ENCODE data around the gene FIG4. TPM values are rescaled to one million over a fixed set of nuclear protein-coding genes. Genes with fewer than 3 reads are reported as not detected.

Gene FIG4
- polyA plus RNA-seq, 1 donor from 2014 or later: 45.2 TPM

GRCh38 chr6:109787312-109787711 lies 96.2 kb downstream of the FIG4 start:
- no peaks in the 10 kb centered on the region for H3K9me3 Mint-ChIP-seq
- H3K27me3 Mint-ChIP-seq: no peaks in the 10 kb centered on the region
- H3K4me3 Mint-ChIP-seq: no peak overlapping the region
- H3K36me3 Mint-ChIP-seq: peaks cover 16% of the 10 kb centered on the region
- H3K4me1 Mint-ChIP-seq: no peaks in the 10 kb centered on the region
- no peak overlapping the region for H3K27ac Mint-ChIP-seq

- Mint-ChIP-seq H3K27me3 (no peaks in the 10 kb centered on the region), H3K27ac (no peak overlapping the region), H3K4me3 (no peak overlapping the region), H3K36me3 (peaks cover 16% of the 10 kb centered on the region), H3K9me3 (no peaks in the 10 kb centered on the region), H3K4me1 (peaks cover 0 to 6% (median under 1%) of the 10 kb centered on the region in 3 donors)
Measured at GRCh38 chr6:109788687-109789086, 97.6 kb downstream of the FIG4 start.

GRCh38 chr6:109790131-109790530 lies 99.0 kb downstream of the FIG4 start:
- Mint-ChIP-seq H3K36me3 (peaks cover 16% of the 10 kb centered on the region), H3K27ac (peak overlapping the region in 1 of 3 donors; percentile 83), H3K27me3 (no peaks in the 10 kb centered on the region), H3K9me3 (no peaks in the 10 kb centered on the region), H3K4me1 (peaks cover 10 to 19% (median 13%) of the 10 kb centered on the region in 3 donors), H3K4me3 (no peak overlapping the region)

- H3K36me3 Mint-ChIP-seq: peaks cover 14% of the 10 kb centered on the region
- H3K9me3 Mint-ChIP-seq: no peaks in the 10 kb centered on the region
- H3K27me3 Mint-ChIP-seq: no peaks in the 10 kb centered on the region
- peaks cover 10 to 19% (median 13%) of the 10 kb centered on the region in 3 donors for H3K4me1 Mint-ChIP-seq
- no peak overlapping the region for H3K27ac Mint-ChIP-seq
- H3K4me3 Mint-ChIP-seq: no peak overlapping the region
Measured at GRCh38 chr6:109791301-109791700, 100.2 kb downstream of the FIG4 start.

- peaks cover 14% of the 10 kb centered on the region for H3K36me3 Mint-ChIP-seq
- H3K27me3 Mint-ChIP-seq: no peaks in the 10 kb centered on the region
- no peaks in the 10 kb centered on the region for H3K9me3 Mint-ChIP-seq
- peaks cover 10 to 19% (median 13%) of the 10 kb centered on the region in 3 donors for H3K4me1 Mint-ChIP-seq
- no peak overlapping the region for H3K4me3 Mint-ChIP-seq
- peak overlapping the region in 1 of 3 donors; percentile 80 for H3K27ac Mint-ChIP-seq
Measured at GRCh38 chr6:109793021-109793420, 101.9 kb downstream of the FIG4 start.

- Mint-ChIP-seq H3K36me3 (peaks cover 14% of the 10 kb centered on the region), H3K27me3 (no peaks in the 10 kb centered on the region), H3K9me3 (no peaks in the 10 kb centered on the region), H3K4me1 (peaks cover 10 to 19% (median 13%) of the 10 kb centered on the region in 3 donors), H3K27ac (peak overlapping the region; percentile 93 to 97 (median 93)), H3K4me3 (peak overlapping the region in 3 of 4 donors; percentile 14 to 78 (median 75))
Measured at GRCh38 chr6:109793792-109794191, 102.7 kb downstream of the FIG4 start.

- Mint-ChIP-seq H3K27me3 (no peaks in the 10 kb centered on the region), H3K4me3 (peak overlapping the region; percentile 14 to 91 (median 68)), H3K9me3 (no peaks in the 10 kb centered on the region), H3K4me1 (peaks cover 10 to 19% (median 13%) of the 10 kb centered on the region in 3 donors), H3K36me3 (peaks cover 13% of the 10 kb centered on the region), H3K27ac (peak overlapping the region; percentile 93 to 97 (median 93))
Measured at GRCh38 chr6:109794201-109794923, 103.3 kb downstream of the FIG4 start.

- Mint-ChIP-seq H3K4me1 (peaks cover 10 to 19% (median 13%) of the 10 kb centered on the region in 3 donors), H3K27me3 (no peaks in the 10 kb centered on the region), H3K9me3 (no peaks in the 10 kb centered on the region), H3K4me3 (no peak overlapping the region), H3K27ac (peak overlapping the region in 1 of 3 donors; percentile 75), H3K36me3 (peaks cover 10% of the 10 kb centered on the region)
Measured at GRCh38 chr6:109795994-109796555, 105.0 kb downstream of the FIG4 start.

GRCh38 chr6:109799129-109799528 lies 108.0 kb downstream of the FIG4 start:
- no peak overlapping the region for H3K4me3 Mint-ChIP-seq
- no peaks in the 10 kb centered on the region for H3K9me3 Mint-ChIP-seq
- H3K4me1 Mint-ChIP-seq: peaks cover 9 to 10% (median 9%) of the 10 kb centered on the region in 3 donors
- peaks cover 10% of the 10 kb centered on the region for H3K36me3 Mint-ChIP-seq
- no peaks in the 10 kb centered on the region for H3K27me3 Mint-ChIP-seq
- no peak overlapping the region for H3K27ac Mint-ChIP-seq

GRCh38 chr6:109799664-109800063 lies 108.6 kb downstream of the FIG4 start:
- Mint-ChIP-seq H3K27me3 (no peaks in the 10 kb centered on the region), H3K9me3 (no peaks in the 10 kb centered on the region), H3K4me1 (peaks cover 3 to 5% (median 5%) of the 10 kb centered on the region in 3 donors), H3K4me3 (no peak overlapping the region), H3K27ac (no peak overlapping the region), H3K36me3 (peaks cover 10% of the 10 kb centered on the region)

GRCh38 chr6:109800771-109801170 lies 109.7 kb downstream of the FIG4 start:
- Mint-ChIP-seq H3K4me1 (no peaks in the 10 kb centered on the region), H3K27ac (no peak overlapping the region), H3K4me3 (peak overlapping the region in 1 of 4 donors; percentile 26), H3K27me3 (no peaks in the 10 kb centered on the region), H3K36me3 (peaks cover 7% of the 10 kb centered on the region), H3K9me3 (no peaks in the 10 kb centered on the region)

- peaks cover 7% of the 10 kb centered on the region for H3K36me3 Mint-ChIP-seq
Measured at GRCh38 chr6:109801794-109802193, 110.7 kb downstream of the FIG4 start.

GRCh38 chr6:109804020-109804419 lies 112.9 kb downstream of the FIG4 start:
- Mint-ChIP-seq H3K27me3 (no peaks in the 10 kb centered on the region), H3K27ac (peak overlapping the region in 1 of 3 donors; percentile 23), H3K36me3 (peaks cover 4% of the 10 kb centered on the region), H3K4me3 (no peak overlapping the region), H3K4me1 (peaks cover 7 to 12% (median 9%) of the 10 kb centered on the region in 3 donors), H3K9me3 (peaks cover 0 to 2% (median 0%) of the 10 kb centered on the region in 3 donors)

More at GRCh38 chr6:109801794-109802193, 110.7 kb downstream of the FIG4 start:
- no peaks in the 10 kb centered on the region for H3K4me1 Mint-ChIP-seq
- no peaks in the 10 kb centered on the region for H3K27me3 Mint-ChIP-seq
- no peak overlapping the region for H3K4me3 Mint-ChIP-seq
- peaks cover 0 to 1% (median 0%) of the 10 kb centered on the region in 3 donors for H3K9me3 Mint-ChIP-seq
- H3K27ac Mint-ChIP-seq: no peak overlapping the region

- Mint-ChIP-seq H3K4me3 (no peak overlapping the region), H3K4me1 (peaks cover 7 to 14% (median 10%) of the 10 kb centered on the region in 3 donors), H3K36me3 (no peaks in the 10 kb centered on the region), H3K27ac (peak overlapping the region in 1 of 3 donors; percentile 23), H3K27me3 (no peaks in the 10 kb centered on the region), H3K9me3 (peaks cover 0 to 2% (median 0%) of the 10 kb centered on the region in 3 donors)
Measured at GRCh38 chr6:109807881-109808280, 116.8 kb downstream of the FIG4 start.

GRCh38 chr6:109808837-109809236 lies 117.7 kb downstream of the FIG4 start:
- Mint-ChIP-seq H3K4me3 (peak overlapping the region in 1 of 4 donors; percentile 66), H3K9me3 (peaks cover 0 to 2% (median 0%) of the 10 kb centered on the region in 3 donors), H3K36me3 (peaks cover 5% of the 10 kb centered on the region), H3K4me1 (peaks cover 7 to 14% (median 10%) of the 10 kb centered on the region in 3 donors), H3K27ac (no peak overlapping the region), H3K27me3 (no peaks in the 10 kb centered on the region)

All from IgD-negative memory B cell (primary cell).